Tibial artery (tissue), 4 donors: ENCODE results near the gene TSSC4.

ENCODE experiments used
- DNase-seq, 2 donors: peaks; one replicate each; pipeline ENCODE4 v3.0.0-alpha.2; 2019
- H3K27ac ChIP-seq, 2 donors: fragments of 200-600 bp; sonication (generic) in 1 of 2; 1 replicate in 1 of 2; 2 replicates in 1 of 2; pipeline ENCODE4 v1.5.1; 2018 to 2019; ENCODE audit warnings: mild to moderate bottlenecking in 1 of 2
- H3K27me3 ChIP-seq, 2 donors: fragments of 200-600 bp; sonication (generic) in 1 of 2; one replicate each; pipeline versions ENCODE4 v1.5.1 to v1.6.0; 2016 to 2019
- H3K36me3 ChIP-seq, 3 donors: fragments of 200-600 bp; sonication (generic) in 2 of 3; one replicate each; pipeline ENCODE4 v1.5.1; 2016 to 2019; ENCODE audit warnings: mild to moderate bottlenecking in 2 of 3
- H3K4me1 ChIP-seq, 4 donors: fragments of 200-600 bp; sonication (generic) in 2 of 4; 1 replicate in 3 of 4; 2 replicates in 1 of 4; pipeline ENCODE4 v1.5.1; 2016 to 2019
- H3K4me3 ChIP-seq, 2 donors: fragments of 200-600 bp; sonication (generic) in 1 of 2; 1 replicate in 1 of 2; 2 replicates in 1 of 2; pipeline ENCODE4 v1.5.1; 2018 to 2019; ENCODE audit warnings: mild to moderate bottlenecking in 2 of 2
- H3K9me3 ChIP-seq, 3 donors: fragments of 200-600 bp; sonication (generic) in 1 of 3; one replicate each; pipeline ENCODE4 v1.5.1; 2016 to 2019
- CTCF ChIP-seq, 2 experiments: fragments of 200-600 bp in 1 of 2; fragments of 450-650 bp in 1 of 2; IDR thresholded peaks; one replicate each; pipeline ENCODE4 v1.5.1; 2017 to 2019; ENCODE audit warnings: antibody characterized with exemption in 2 of 2, mild to moderate bottlenecking in 1 of 2, moderate library complexity in 1 of 2
- intact Hi-C: fragments of 100-400 bp; cut with DNase I; formaldehyde crosslinking; loops from one replicate; pipeline ENCODE4 v1.15.0; 2023; ENCODE audit warnings: low total_unique reads

Gene TSSC4

GRCh38 chr11:2423157-2424025, 22.8 kb downstream of the TSSC4 start:
- no peak overlapping the region for H3K4me3 ChIP-seq
- no peaks in the 10 kb centered on the region for H3K9me3 ChIP-seq
- TF ChIP-seq CTCF (IDR thresholded peaks at IDR 0.05) = no peak
- DNase-seq = no peak
- peaks cover 0 to 11% (median 3%) of the 10 kb centered on the region in 4 donors for H3K4me1 ChIP-seq
- intact Hi-C loops = loop anchor here (2.0 to 10.0 kb wide), 2 partner anchors 121 to 471 kb away; partner anchors contain the start of gene TSPAN32
- no peak overlapping the region for H3K27ac ChIP-seq
- no peaks in the 10 kb centered on the region for H3K36me3 ChIP-seq
- peaks cover 0 to 60% of the 10 kb centered on the region in 2 donors for H3K27me3 ChIP-seq

- no peaks in the 10 kb centered on the region for H3K36me3 ChIP-seq
- no peak overlapping the region for H3K27ac ChIP-seq
- no peaks in the 10 kb centered on the region for H3K9me3 ChIP-seq
- H3K27me3 ChIP-seq = peaks cover 0 to 60% of the 10 kb centered on the region in 2 donors
- peaks cover 0 to 7% (median 3%) of the 10 kb centered on the region in 4 donors for H3K4me1 ChIP-seq
- no peak overlapping the region for H3K4me3 ChIP-seq
- TF ChIP-seq CTCF (IDR thresholded peaks at IDR 0.05) = no peak
- no peak for DNase-seq
- intact Hi-C loops = loop anchor here (2.0 to 10.0 kb wide), 2 partner anchors 122 to 470 kb away; partner anchors contain the start of gene TSPAN32
These were observed 24.4 kb downstream of the TSSC4 start for GRCh38 chr11:2424811-2425495.

- intact Hi-C loops = loop anchor here (2.0 to 10.0 kb wide), 2 partner anchors 123 to 469 kb away; partner anchors contain the start of gene TSPAN32
- peaks cover 0 to 60% of the 10 kb centered on the region in 2 donors for H3K27me3 ChIP-seq
These were observed 25.0 kb downstream of the TSSC4 start for GRCh38 chr11:2425506-2425905.

GRCh38 chr11:2426221-2426620, 25.7 kb downstream of the TSSC4 start:
- intact Hi-C loops = loop anchor here (10.0 kb wide), 1 partner anchor 469 kb away; no protein-coding TSS in a partner anchor
- no peak for TF ChIP-seq CTCF (IDR thresholded peaks at IDR 0.05)

More at GRCh38 chr11:2425506-2425905, 25.0 kb downstream of the TSSC4 start:
- TF ChIP-seq CTCF (IDR thresholded peaks at IDR 0.05) = no peak
- Histone ChIP-seq H3K27ac (no peak overlapping the region), H3K36me3 (no peaks in the 10 kb centered on the region), H3K4me3 (no peak overlapping the region), H3K9me3 (no peaks in the 10 kb centered on the region), H3K4me1 (peaks cover 0 to 6% (median 1%) of the 10 kb centered on the region in 4 donors)
- no peak for DNase-seq

GRCh38 chr11:2426826-2427521, 26.4 kb downstream of the TSSC4 start:
- Histone ChIP-seq H3K27me3 (peaks cover 0 to 53% of the 10 kb centered on the region in 2 donors), H3K4me1 (no peaks in the 10 kb centered on the region), H3K27ac (no peak overlapping the region), H3K4me3 (no peak overlapping the region), H3K36me3 (no peaks in the 10 kb centered on the region), H3K9me3 (no peaks in the 10 kb centered on the region)
- no peak for TF ChIP-seq CTCF (IDR thresholded peaks at IDR 0.05)
- no peak for DNase-seq
- intact Hi-C loops = loop anchor here (10.0 kb wide), 1 partner anchor 468 kb away; no protein-coding TSS in a partner anchor

More at GRCh38 chr11:2426221-2426620, 25.7 kb downstream of the TSSC4 start:
- H3K27ac ChIP-seq = no peak overlapping the region
- no peak overlapping the region for H3K4me3 ChIP-seq
- H3K4me1 ChIP-seq = no peaks in the 10 kb centered on the region
- H3K9me3 ChIP-seq = no peaks in the 10 kb centered on the region
- no peak for DNase-seq
- H3K27me3 ChIP-seq = peaks cover 0 to 55% of the 10 kb centered on the region in 2 donors
- no peaks in the 10 kb centered on the region for H3K36me3 ChIP-seq
